Heart left ventricle (tissue), 13 donors: ENCODE measurements around the gene KRTAP10-7.

Source experiments
- POLR2A ChIP-seq, 2 donors: fragments of 450-650 bp; IDR thresholded peaks; one replicate each; pipeline ENCODE4 v1.6.1; 2017; ENCODE audit warnings: antibody characterized with exemption in 2 of 2, mild to moderate bottlenecking in 2 of 2, moderate library complexity in 2 of 2
- TF ChIP-seq, protein P1 (sequence below), 12 donors: fragments of 200-600 bp; sonication (generic) in 4 of 12; IDR thresholded peaks; one replicate each; pipeline versions ENCODE4 v1.5.0 to v1.8.0; 2018 to 2022; ENCODE audit warnings: antibody characterized with exemption in 12 of 12, mild to moderate bottlenecking in 5 of 12
- donor health status: ischemic (EF 13 %, LVEDD 7.1; RV severe dilation, severe dysfunction).
- donor health status: DM: no; HTN: yes; CAD: no.
- donor health status: DM: no; HTN: no; CAD: no.
- donor health status: ischemic (EF 25% LVEDD 6.9; RV normal size, moderate dysfunction).
- donor health status: ischemic (EF 25% LVEDD 5.7; RV mildly dilated, moderate dysfunction).
- donor health status: ischemic (EF 35%, LVEDD 5.7; RV mildly dilated, moderate dysfunction).
- donor health status: nonischemic (EF 11% LVEDD 7.7; RV severe dilation, severe dysfunction).
- donor health status: DM: yes; HTN: yes; CAD: no.
- donor health status: PGD.
- donor health status: ischemic (EF 29% LVEDD 5.4; RV normal size, mild dysfunction).
- donor health status: nonischemic (EF 23%, LVEDD 6.1; RV moderate dilation, normal function).

DNA sequence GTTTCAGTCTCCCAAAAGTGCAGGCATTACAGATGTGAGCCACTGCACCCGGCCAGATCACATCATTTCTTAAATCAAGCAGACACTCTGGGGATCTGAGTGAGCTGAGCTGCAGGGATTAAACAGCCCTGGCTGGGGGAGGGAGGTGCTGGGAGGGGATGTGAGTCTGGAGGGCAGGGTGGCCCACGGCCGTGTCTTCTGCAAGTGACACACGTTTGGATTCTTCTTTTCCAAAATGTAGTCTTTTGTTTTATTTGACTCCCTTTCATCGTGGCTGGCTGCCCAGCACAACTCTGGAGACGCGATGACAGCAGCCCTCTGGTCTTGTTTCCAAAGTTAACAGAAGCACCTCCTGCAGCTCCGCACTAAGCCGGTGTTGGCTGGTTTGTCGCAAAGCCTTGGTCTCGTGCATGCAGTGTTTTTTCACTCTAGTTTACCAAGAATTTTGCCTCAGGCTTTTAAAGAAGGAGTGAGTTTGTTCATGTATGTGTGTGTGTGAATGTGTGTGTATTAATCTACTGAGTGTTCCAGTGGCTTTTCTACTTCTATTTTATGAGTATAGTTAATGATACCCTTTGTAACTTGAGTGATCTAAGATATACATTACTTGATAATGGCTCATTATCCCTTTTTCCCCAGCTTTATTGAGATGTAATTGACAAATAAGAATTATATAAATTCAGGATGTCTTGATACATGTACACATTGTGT, 17.2 kb upstream of the KRTAP10-7 start:
- no peak for TF ChIP-seq POLR2A (IDR thresholded peaks at IDR 0.05)
- TF ChIP-seq, protein P1, sequence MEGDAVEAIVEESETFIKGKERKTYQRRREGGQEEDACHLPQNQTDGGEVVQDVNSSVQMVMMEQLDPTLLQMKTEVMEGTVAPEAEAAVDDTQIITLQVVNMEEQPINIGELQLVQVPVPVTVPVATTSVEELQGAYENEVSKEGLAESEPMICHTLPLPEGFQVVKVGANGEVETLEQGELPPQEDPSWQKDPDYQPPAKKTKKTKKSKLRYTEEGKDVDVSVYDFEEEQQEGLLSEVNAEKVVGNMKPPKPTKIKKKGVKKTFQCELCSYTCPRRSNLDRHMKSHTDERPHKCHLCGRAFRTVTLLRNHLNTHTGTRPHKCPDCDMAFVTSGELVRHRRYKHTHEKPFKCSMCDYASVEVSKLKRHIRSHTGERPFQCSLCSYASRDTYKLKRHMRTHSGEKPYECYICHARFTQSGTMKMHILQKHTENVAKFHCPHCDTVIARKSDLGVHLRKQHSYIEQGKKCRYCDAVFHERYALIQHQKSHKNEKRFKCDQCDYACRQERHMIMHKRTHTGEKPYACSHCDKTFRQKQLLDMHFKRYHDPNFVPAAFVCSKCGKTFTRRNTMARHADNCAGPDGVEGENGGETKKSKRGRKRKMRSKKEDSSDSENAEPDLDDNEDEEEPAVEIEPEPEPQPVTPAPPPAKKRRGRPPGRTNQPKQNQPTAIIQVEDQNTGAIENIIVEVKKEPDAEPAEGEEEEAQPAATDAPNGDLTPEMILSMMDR (IDR thresholded peaks at IDR 0.05), result no peak
